Neural crest cell (in vitro differentiated cells): ENCODE data around the gene NT5C1A. TPM values are rescaled to one million over a fixed set of nuclear protein-coding genes. Genes with fewer than 3 reads are reported as not detected.

Experiments used
- DNase-seq: peaks from one replicate; pipeline ENCODE4 v3.0.0; 2021; ENCODE audit warnings: low read depth, mixed read lengths, low spot score
- H3K27ac Mint-ChIP-seq: one replicate; pipeline ENCODE4 v1.8.0; 2021; ENCODE audit warnings: mild to moderate bottlenecking, mixed read lengths; ENCODE audit not compliant: unreplicated experiment
- H3K27me3 Mint-ChIP-seq: 2 replicates; pipeline ENCODE4 v1.8.0; 2021; ENCODE audit warnings: low read depth, mild to moderate bottlenecking, mixed read lengths
- H3K36me3 Mint-ChIP-seq: 2 replicates; pipeline ENCODE4 v1.8.0; 2021; ENCODE audit warnings: low read depth, mild to moderate bottlenecking, mixed read lengths
- H3K4me1 Mint-ChIP-seq: 2 replicates; pipeline ENCODE4 v1.8.0; 2021; ENCODE audit warnings: mixed read lengths
- H3K4me3 Mint-ChIP-seq: one replicate; pipeline ENCODE4 v1.8.0; 2021; ENCODE audit warnings: mild to moderate bottlenecking, mixed read lengths
- H3K9me3 Mint-ChIP-seq: 2 replicates; pipeline ENCODE4 v1.8.0; 2021; ENCODE audit warnings: mixed read lengths
- long read RNA-seq: library from polyadenylated mRNA; unstranded; transcript quantifications from one replicate; pipeline ENCODE4 v2.0.0, GENCODE V29; 2020
- total RNA-seq: library from RNA; stranded (reverse); gene quantifications from 2 replicates; pipeline ENCODE4 v1.2.1, GENCODE V29; 2021
- TF ChIP-seq, protein P1 (sequence below): fragments of 200-600 bp; sonication (generic); conservative IDR thresholded peaks from 2 replicates; pipeline ENCODE4 v1.5.0; 2021; ENCODE audit warnings: antibody characterized with exemption, mild to moderate bottlenecking

The NT5C1A gene
- not detected in 2 replicates for total RNA-seq
- long read RNA-seq: 0 reads

DNA sequence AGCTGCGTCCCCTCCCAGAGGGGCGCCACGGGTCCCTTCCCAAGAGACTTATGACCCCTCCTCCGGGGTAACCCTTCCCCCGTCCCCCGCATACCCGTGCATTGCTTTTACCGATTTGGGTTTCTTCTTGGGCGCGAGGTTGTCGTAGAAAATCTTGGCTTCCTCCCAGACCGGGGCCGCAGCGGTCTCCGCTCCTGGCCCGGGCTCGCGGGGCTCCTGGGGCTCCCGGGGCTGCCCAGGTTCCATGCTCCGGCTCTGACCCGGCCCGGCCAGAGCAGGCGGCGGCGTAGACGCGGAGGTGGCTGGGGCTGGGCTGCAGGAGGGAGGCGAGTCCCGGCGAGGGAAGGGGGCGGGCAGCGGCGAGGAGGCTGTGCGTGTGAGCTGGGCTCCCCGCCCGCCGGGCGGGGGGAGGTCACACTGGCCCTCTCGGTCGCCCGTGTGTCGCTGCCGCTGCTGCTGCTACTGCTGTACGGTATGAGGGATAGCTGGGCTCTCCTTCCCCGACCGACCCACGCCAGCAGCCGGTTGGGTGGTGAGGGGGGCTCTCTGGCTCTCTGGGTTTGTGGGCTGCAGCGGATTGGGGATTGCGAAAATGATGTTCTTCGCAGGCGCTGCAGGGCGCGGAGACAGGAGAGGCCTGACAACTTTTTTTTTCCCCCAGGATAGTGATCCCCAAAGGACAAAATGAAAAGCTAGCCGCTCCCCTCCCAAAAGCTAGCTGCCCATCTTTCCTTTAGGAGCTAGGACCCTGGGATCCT is at the start of gene NT5C1A:
Gene NT5C1A, minus strand, starts transcription at position 315 of the 758 bp plus-strand sequence. Its CDS starts 69 bp downstream, at position 246.
- Mint-ChIP-seq H3K27ac (no peak within 1 kb of the TSS), H3K36me3 (no peaks in the 10 kb centered on the region), H3K4me3 (peak within 1 kb of the TSS; percentile 78), H3K9me3 (no peaks in the 10 kb centered on the region), H3K4me1 (peaks cover 6% of the 10 kb centered on the region), H3K27me3 (peaks cover 68% of the 10 kb centered on the region)
- TF ChIP-seq, protein P1, sequence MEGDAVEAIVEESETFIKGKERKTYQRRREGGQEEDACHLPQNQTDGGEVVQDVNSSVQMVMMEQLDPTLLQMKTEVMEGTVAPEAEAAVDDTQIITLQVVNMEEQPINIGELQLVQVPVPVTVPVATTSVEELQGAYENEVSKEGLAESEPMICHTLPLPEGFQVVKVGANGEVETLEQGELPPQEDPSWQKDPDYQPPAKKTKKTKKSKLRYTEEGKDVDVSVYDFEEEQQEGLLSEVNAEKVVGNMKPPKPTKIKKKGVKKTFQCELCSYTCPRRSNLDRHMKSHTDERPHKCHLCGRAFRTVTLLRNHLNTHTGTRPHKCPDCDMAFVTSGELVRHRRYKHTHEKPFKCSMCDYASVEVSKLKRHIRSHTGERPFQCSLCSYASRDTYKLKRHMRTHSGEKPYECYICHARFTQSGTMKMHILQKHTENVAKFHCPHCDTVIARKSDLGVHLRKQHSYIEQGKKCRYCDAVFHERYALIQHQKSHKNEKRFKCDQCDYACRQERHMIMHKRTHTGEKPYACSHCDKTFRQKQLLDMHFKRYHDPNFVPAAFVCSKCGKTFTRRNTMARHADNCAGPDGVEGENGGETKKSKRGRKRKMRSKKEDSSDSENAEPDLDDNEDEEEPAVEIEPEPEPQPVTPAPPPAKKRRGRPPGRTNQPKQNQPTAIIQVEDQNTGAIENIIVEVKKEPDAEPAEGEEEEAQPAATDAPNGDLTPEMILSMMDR: no peak
- peak; percentile 15 for DNase-seq

DNA sequence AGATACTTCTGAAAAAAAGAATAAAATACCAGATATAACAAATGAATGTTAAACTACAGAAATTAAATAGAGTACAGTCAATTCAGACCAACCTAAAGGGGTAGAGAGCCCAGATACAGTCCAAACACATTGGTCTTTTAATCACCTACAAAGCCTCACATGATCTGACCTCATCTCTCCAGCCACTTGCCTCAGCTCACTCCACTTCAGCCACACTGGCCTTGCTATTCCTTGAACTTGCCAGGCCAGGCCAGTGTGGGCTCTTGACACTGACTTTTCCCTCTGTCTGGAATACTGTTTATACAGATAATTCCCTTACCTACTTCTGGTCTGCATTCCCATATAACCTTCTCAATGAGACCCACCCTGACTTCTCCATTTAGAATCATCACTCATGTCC is 49.8 kb upstream of the NT5C1A start:
- Mint-ChIP-seq H3K9me3 (no peaks in the 10 kb centered on the region), H3K4me3 (no peak overlapping the region)
- DNase-seq: no peak

DNA sequence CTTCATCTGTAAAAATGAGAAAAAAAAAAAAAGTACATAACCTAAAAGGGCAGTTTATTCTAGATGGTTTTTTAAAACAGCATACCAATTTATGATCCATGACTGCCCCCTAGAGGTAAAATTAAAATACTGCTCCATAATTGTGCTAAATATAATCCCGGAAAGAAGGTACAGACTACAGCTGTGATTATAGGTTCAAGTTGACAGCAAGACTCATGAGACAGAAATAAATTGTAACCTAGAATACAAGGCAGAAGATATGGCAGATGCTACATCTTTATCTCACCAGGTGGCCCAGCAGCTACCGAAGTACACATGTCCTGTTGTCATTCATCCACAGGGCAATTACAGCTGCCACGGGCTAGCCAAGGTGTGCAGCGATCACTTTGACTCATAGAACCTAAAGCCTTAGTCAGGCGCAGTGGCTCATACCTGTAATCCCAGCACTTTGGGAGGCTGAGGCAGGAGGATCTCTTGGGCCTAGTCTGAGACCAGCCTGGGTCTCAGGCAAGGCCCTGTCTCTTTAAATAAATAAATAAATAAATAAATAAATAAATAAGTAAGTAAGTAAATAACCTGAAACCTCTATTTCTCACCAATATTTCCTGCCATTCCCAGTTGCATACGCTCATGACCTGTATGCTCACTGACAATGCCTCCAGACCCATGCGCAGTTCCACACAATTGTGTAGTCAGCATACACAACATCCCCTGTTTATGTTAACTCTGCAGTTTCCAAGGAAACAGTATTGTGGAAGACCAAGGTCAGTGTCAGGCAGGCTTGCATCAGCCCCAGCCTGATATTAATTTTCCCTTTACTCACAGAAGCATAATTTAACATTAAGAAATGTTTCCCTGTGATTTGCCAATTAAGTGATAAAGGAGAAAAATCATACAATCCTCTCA is 48.4 kb upstream of the NT5C1A start:
- TF ChIP-seq, protein P1: peak; percentile 93
- Mint-ChIP-seq H3K27ac (no peak overlapping the region), H3K27me3 (peaks cover 84% of the 10 kb centered on the region), H3K4me3 (no peak overlapping the region), H3K36me3 (no peaks in the 10 kb centered on the region), H3K9me3 (no peaks in the 10 kb centered on the region), H3K4me1 (no peaks in the 10 kb centered on the region)
- no peak for DNase-seq

More for the DNA sequence above, 49.8 kb upstream of the NT5C1A start:
- no peaks in the 10 kb centered on the region for H3K36me3 Mint-ChIP-seq
- H3K27me3 Mint-ChIP-seq: peaks cover 89% of the 10 kb centered on the region
- H3K4me1 Mint-ChIP-seq: no peaks in the 10 kb centered on the region
- TF ChIP-seq, protein P1: no peak
- H3K27ac Mint-ChIP-seq: no peak overlapping the region

DNA sequence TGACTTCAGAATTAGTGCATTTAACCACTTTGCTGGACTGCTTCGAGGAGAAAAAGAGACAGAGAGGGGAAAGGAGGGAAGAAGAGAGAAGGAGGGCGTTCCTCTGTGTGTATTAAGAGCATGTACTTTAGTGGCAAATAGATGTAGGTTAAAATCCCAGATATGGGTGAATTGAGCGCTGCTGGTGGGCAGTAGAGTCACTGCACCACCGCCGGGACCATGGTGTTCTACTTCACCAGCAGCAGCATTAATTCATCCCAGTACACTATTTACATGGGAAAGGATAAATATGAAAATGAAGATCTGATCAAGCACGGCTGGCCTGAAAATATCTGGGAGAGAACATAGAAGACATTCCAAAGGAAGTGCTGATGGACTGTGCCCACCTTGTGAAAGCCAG is 45.9 kb upstream of the NT5C1A start:
- Mint-ChIP-seq H3K9me3 (no peaks in the 10 kb centered on the region), H3K27ac (no peak overlapping the region), H3K36me3 (no peaks in the 10 kb centered on the region), H3K4me1 (no peaks in the 10 kb centered on the region), H3K4me3 (no peak overlapping the region), H3K27me3 (peaks cover 81% of the 10 kb centered on the region)
- TF ChIP-seq, protein P1: no peak
- DNase-seq: no peak

DNA sequence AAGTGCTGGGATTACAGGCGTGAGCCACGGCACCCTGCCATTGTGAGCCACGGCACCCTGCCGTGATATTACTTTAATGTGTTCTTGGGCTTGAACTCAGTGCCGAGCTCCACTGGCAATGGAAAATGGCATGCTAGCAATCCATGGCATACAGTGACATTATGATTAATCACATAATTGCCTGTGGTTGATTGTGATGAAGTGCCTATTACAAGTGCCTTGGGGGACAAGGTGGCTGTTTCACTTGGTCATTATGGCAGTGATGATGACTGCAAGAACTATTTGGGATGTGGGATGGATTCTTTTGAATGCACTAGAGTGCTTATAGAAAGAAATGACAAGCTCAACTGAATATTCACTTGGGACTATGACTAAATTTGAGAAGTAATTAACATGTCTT is 41.6 kb upstream of the NT5C1A start:
- H3K4me1 Mint-ChIP-seq: peaks cover 4% of the 10 kb centered on the region
- no peak overlapping the region for H3K4me3 Mint-ChIP-seq
- H3K27ac Mint-ChIP-seq: no peak overlapping the region
- TF ChIP-seq, protein P1: no peak
- no peak for DNase-seq
- no peaks in the 10 kb centered on the region for H3K9me3 Mint-ChIP-seq
- no peaks in the 10 kb centered on the region for H3K36me3 Mint-ChIP-seq
- peaks cover 68% of the 10 kb centered on the region for H3K27me3 Mint-ChIP-seq
